Measurements from ENCODE around the gene DYRK1A. TPM values are rescaled to one million over a fixed set of nuclear protein-coding genes. Genes with fewer than 3 reads are reported as not detected.

Gene DYRK1A
- total and polyA plus RNA-seq, 10 of the 15 experiments (the other 5 are each of a cell fraction or from before 2014, with no cell fraction given), result 2.4 to 68.6 (median 30.7) TPM

GRCh38 chr21:37473491-37473890 is 106.9 kb downstream of the DYRK1A start:
- no peak for ATAC-seq
- CTCF ChIA-PET, result interaction anchor here (1.3 kb wide), 1 partner anchor 7 kb away, joined by 4 read pairs; no protein-coding TSS in a partner anchor
- Histone ChIP-seq H3K27ac (ENCODE audit: control insufficient read depth, insufficient read depth) (no peak overlapping the region), H3K9me3 (replicated peaks; ENCODE audit: control insufficient read depth, insufficient read depth, low read length) (no peaks in the 10 kb centered on the region), H2AFZ (ENCODE audit: control insufficient read depth, low read depth, low read length) (no peak overlapping the region), H4K20me1 (ENCODE audit: control insufficient read depth, insufficient read depth) (peaks cover 3% of the 10 kb centered on the region; the same call in 1 of the 2 replicates), H3K36me3 (ENCODE audit: control insufficient read depth in 2 of 2, insufficient read depth in 2 of 2, low read length in 1 of 2) (peaks cover 6 to 20% of the 10 kb centered on the region in 2 experiments; a peak in 3 of 4 replicates), H3K4me2 (ENCODE audit: control insufficient read depth, insufficient read depth) (no peak overlapping the region), H3K4me3 (no peak overlapping the region), H3K9ac (ENCODE audit: control insufficient read depth, insufficient read depth, low read length) (no peak overlapping the region), H3K79me2 (ENCODE audit: control insufficient read depth, insufficient read depth, low read length) (peaks cover 65% of the 10 kb centered on the region), H3K27me3 (replicated peaks in 1 of 2; ENCODE audit: control insufficient read depth in 2 of 2, insufficient read depth in 2 of 2, low read length in 1 of 2) (no peaks in the 10 kb centered on the region), H3K4me1 (ENCODE audit: control insufficient read depth, insufficient read depth, low read length) (no peaks in the 10 kb centered on the region)
- WGBS (ENCODE audit: insufficient coverage, insufficient replicate concordance, low lambda C conversion rate, missing lambda C conversion rate), result 98% methylated on average over 6 of the region's 6 CpGs
- no TSS peak for BruUV-seq (replicated peaks)
- no peak for TF ChIP-seq SMAD1 (IDR thresholded peaks at IDR 0.05; ENCODE audit: low read depth, partially characterized antibody)
- no peak for TF ChIP-seq RELB (IDR thresholded peaks at IDR 0.05; ENCODE audit: low read depth)
- no peak for TF ChIP-seq ATF7 (IDR thresholded peaks at IDR 0.05; ENCODE audit: low read depth)
- TF ChIP-seq NR2C2 (IDR thresholded peaks at IDR 0.05; ENCODE audit: borderline replicate concordance, control insufficient read depth, insufficient read length, low read depth), result no peak
- SMC1A ChIA-PET (ENCODE audit: uncharacterized antibody, unreplicated experiment), result interaction anchor here (2.8 kb wide), 1 partner anchor 14 kb away, joined by 8 read pairs; no protein-coding TSS in a partner anchor
- intact Hi-C loops (cut with micrococcal nuclease; ENCODE audit: unreplicated experiment), result no loop called here
- in situ Hi-C loops (cut with MboI), result no loop called here
- no peak for FAIRE-seq
- DNase-seq (ENCODE audit: low read depth, low spot score), result no peak
- POLR2A ChIA-PET, result interaction anchor here (0.6 kb wide), 1 partner anchor 1259 kb away, joined by 3 read pairs; no protein-coding TSS in a partner anchor
- RAD21 ChIA-PET (ENCODE audit: unreplicated experiment), result no interaction called here

DNA sequence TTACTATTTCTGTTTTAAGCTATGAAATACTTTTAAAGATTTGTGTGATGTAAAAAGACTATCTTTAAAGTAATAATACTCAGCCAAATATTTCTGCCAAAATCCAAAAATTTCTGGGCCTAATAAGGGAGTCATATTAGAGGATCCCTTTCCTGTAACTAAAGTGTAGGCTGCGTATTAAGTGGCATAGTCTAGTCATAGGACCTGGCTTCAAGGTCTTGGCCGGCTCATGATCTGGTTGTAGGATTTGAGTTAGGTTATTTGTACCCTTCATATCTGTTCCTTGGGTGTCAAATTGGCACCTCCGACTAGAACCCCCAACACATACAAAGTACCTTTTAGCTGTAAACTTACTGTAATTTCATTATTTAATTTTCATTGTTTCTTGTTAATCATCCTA is 107.8 kb downstream of the DYRK1A start:
- in situ Hi-C loops (cut with MboI) (no loop called here), intact Hi-C loops (cut with micrococcal nuclease; ENCODE audit: unreplicated experiment) (no loop called here)
- ChIA-PET RAD21 (ENCODE audit: unreplicated experiment) (interaction anchor here (1.0 to 1.5 kb wide), 2 partner anchors 89 to 308 kb away, joined by 3 to 5 read pairs; no protein-coding TSS in a partner anchor), POLR2A (no interaction called here), CTCF (interaction anchor here (0.8 to 1.5 kb wide), 3 partner anchors 8 to 15 kb away, joined by 3 to 9 read pairs (median 4); no protein-coding TSS in a partner anchor), SMC1A (ENCODE audit: uncharacterized antibody, unreplicated experiment) (interaction anchor here (0.6 to 2.8 kb wide), 10 partner anchors 8 to 167 kb away, joined by 3 to 11 read pairs (median 6); no protein-coding TSS in a partner anchor)
- Histone ChIP-seq H3K36me3 (ENCODE audit: control insufficient read depth in 2 of 2, insufficient read depth in 2 of 2, low read length in 1 of 2) (peaks cover 6 to 20% of the 10 kb centered on the region in 2 experiments; a peak in 3 of 4 replicates), H3K27ac (ENCODE audit: control insufficient read depth, insufficient read depth) (no peak overlapping the region), H3K4me2 (ENCODE audit: control insufficient read depth, insufficient read depth) (no peak overlapping the region), H4K20me1 (ENCODE audit: control insufficient read depth, insufficient read depth) (peaks cover 3% of the 10 kb centered on the region; the same call in 1 of the 2 replicates), H3K4me1 (ENCODE audit: control insufficient read depth, insufficient read depth, low read length) (no peaks in the 10 kb centered on the region), H3K79me2 (ENCODE audit: control insufficient read depth, insufficient read depth, low read length) (peaks cover 57% of the 10 kb centered on the region), H2AFZ (ENCODE audit: control insufficient read depth, low read depth, low read length) (no peak overlapping the region), H3K9me3 (replicated peaks; ENCODE audit: control insufficient read depth, insufficient read depth, low read length) (no peaks in the 10 kb centered on the region), H3K4me3 (no peak overlapping the region), H3K27me3 (replicated peaks in 1 of 2; ENCODE audit: control insufficient read depth in 2 of 2, insufficient read depth in 2 of 2, low read length in 1 of 2) (no peaks in the 10 kb centered on the region), H3K9ac (ENCODE audit: control insufficient read depth, insufficient read depth, low read length) (no peak overlapping the region)
- FAIRE-seq (no peak), DNase-seq (ENCODE audit: low read depth, low spot score) (no peak), ATAC-seq (no peak)
- 94% methylated on average over 3 of the region's 3 CpGs for WGBS (ENCODE audit: insufficient coverage, insufficient replicate concordance, low lambda C conversion rate, missing lambda C conversion rate)
- BruUV-seq (replicated peaks), result no TSS peak
- TF ChIP-seq REST (IDR thresholded peaks at IDR 0.05; ENCODE audit: low read depth, low read length) (no peak), FOS (IDR thresholded peaks at IDR 0.05; ENCODE audit: borderline replicate concordance, extremely low read depth, insufficient read length) (no peak), SMARCA5 (IDR thresholded peaks at IDR 0.05) (no peak), ZNF384 (IDR thresholded peaks at IDR 0.05; ENCODE audit: borderline replicate concordance, low read depth, low read length) (no peak), SREBF2 (IDR thresholded peaks at IDR 0.05; ENCODE audit: low read length) (no peak), TCF3 (IDR thresholded peaks at IDR 0.05; ENCODE audit: borderline replicate concordance, insufficient read depth, low read depth, low read length) (no peak), TARDBP (IDR thresholded peaks at IDR 0.05; ENCODE audit: borderline replicate concordance) (no peak), NFYB (IDR thresholded peaks at IDR 0.05; ENCODE audit: insufficient read depth, low read depth, low read length) (no peak)

All from GM12878 (cell line).